Neural cell (in vitro differentiated cells): ENCODE data around the gene MTOR. TPM values are rescaled to one million over a fixed set of nuclear protein-coding genes. Genes with fewer than 3 reads are reported as not detected.

ENCODE experiments used
- H2AFZ ChIP-seq: fragments of 200-600, 300-800 bp; sonication (generic), shearing (Covaris generic); 2 replicates; pipeline ENCODE4 v1.6.0; 2014; ENCODE audit warnings: low read depth, mild to moderate bottlenecking, antibody characterized with exemption, low read length, moderate library complexity
- H3F3A ChIP-seq: fragments of 200-600 bp; shearing (Covaris generic); 2 replicates; pipeline ENCODE4 v1.6.1; 2016; ENCODE audit warnings: mild to moderate bottlenecking, moderate library complexity, mixed read lengths, antibody characterized with exemption, low read length; ENCODE audit not compliant: insufficient read depth, poor library complexity, severe bottlenecking
- H3K27ac ChIP-seq: fragments of 200-600, 300-800 bp; sonication (generic), shearing (Covaris generic); 2 replicates; pipeline ENCODE4 v1.5.1; 2014; ENCODE audit warnings: mild to moderate bottlenecking, low read length, moderate library complexity
- H3K27me3 ChIP-seq: fragments of 300-800, 200-600 bp; sonication (generic), shearing (Covaris generic); 2 replicates; pipeline ENCODE4 v1.6.0; 2014; ENCODE audit warnings: mild to moderate bottlenecking, low read depth, low read length, moderate library complexity; ENCODE audit not compliant: insufficient read depth
- H3K36me3 ChIP-seq: fragments of 300-800, 200-600 bp; sonication (generic), shearing (Covaris generic); 2 replicates; pipeline ENCODE4 v1.5.1; 2014; ENCODE audit warnings: mild to moderate bottlenecking, antibody characterized with exemption, low read length, moderate library complexity; ENCODE audit not compliant: insufficient read depth
- H3K4me2 ChIP-seq: fragments of 300-800, 200-600 bp; sonication (generic), shearing (Covaris generic); 2 replicates; pipeline ENCODE4 v1.6.0; 2014; ENCODE audit warnings: mild to moderate bottlenecking, low read length
- H3K4me3 ChIP-seq: fragments of 300-800, 200-600 bp; sonication (generic), shearing (Covaris generic); 2 replicates; pipeline ENCODE4 v1.5.1; 2014; ENCODE audit warnings: mild to moderate bottlenecking, low read length, moderate library complexity
- H3K79me2 ChIP-seq: fragments of 200-600 bp; shearing (Covaris generic); replicated peaks from 2 replicates; pipeline ENCODE4 v1.6.0; 2014; ENCODE audit warnings: mild to moderate bottlenecking, low read length, moderate library complexity; ENCODE audit not compliant: insufficient read depth
- H3K9ac ChIP-seq: fragments of 300-800, 200-600 bp; sonication (generic), shearing (Covaris generic); 2 replicates; pipeline ENCODE4 v1.6.1; 2016; ENCODE audit warnings: mild to moderate bottlenecking, low read length, mixed read lengths
- H3K9me2 ChIP-seq: fragments of 200-600 bp; shearing (Covaris generic); 2 replicates; pipeline ENCODE4 v1.6.1; 2016; ENCODE audit warnings: mild to moderate bottlenecking, low read length, mixed read lengths; ENCODE audit not compliant: insufficient read depth
- H3K9me3 ChIP-seq: fragments of 200-600, 300-800 bp; sonication (generic), shearing (Covaris generic); 2 replicates; pipeline ENCODE4 v1.6.1; 2016; ENCODE audit warnings: mild to moderate bottlenecking, mixed run types, low read length, moderate library complexity, mixed read lengths
- H4K20me1 ChIP-seq: fragments of 200-600 bp; shearing (Covaris generic); 2 replicates; pipeline ENCODE4 v1.6.1; 2016; ENCODE audit warnings: mild to moderate bottlenecking, mixed run types; ENCODE audit not compliant: insufficient read depth
- CTCF ChIP-seq: fragments of 450-650 bp; IDR thresholded peaks from 2 replicates; pipeline ENCODE4 v1.5.1; 2014; ENCODE audit warnings: antibody characterized with exemption, mild to moderate bottlenecking, moderate library complexity; ENCODE audit not compliant: poor library complexity, severe bottlenecking
- EP300 ChIP-seq: fragments of 450-650 bp; conservative IDR thresholded peaks from 2 replicates; pipeline ENCODE4 v1.6.1; 2014; ENCODE audit warnings: antibody characterized with exemption, mild to moderate bottlenecking, moderate library complexity; ENCODE audit not compliant: poor library complexity, severe bottlenecking
- MXI1 ChIP-seq: fragments of 450-650 bp; conservative IDR thresholded peaks from 2 replicates; pipeline ENCODE4 v1.6.1; 2014; ENCODE audit warnings: antibody characterized with exemption, mild to moderate bottlenecking; ENCODE audit not compliant: poor library complexity, severe bottlenecking
- POLR2AphosphoS5 ChIP-seq: IDR thresholded peaks from 2 replicates; pipeline ENCODE4 v1.6.1; 2012
- RAD21 ChIP-seq: fragments of 450-650 bp; conservative IDR thresholded peaks from 2 replicates; pipeline ENCODE4 v1.6.1; 2014; ENCODE audit warnings: antibody characterized with exemption, mild to moderate bottlenecking, moderate library complexity
- SMC3 ChIP-seq: fragments of 450-650 bp; conservative IDR thresholded peaks from 2 replicates; pipeline ENCODE4 v1.6.1; 2014; ENCODE audit warnings: antibody characterized with exemption, mild to moderate bottlenecking, moderate library complexity; ENCODE audit not compliant: poor library complexity
- TAF1 ChIP-seq: IDR thresholded peaks from 2 replicates; pipeline ENCODE4 v1.6.1; 2012; ENCODE audit warnings: low read depth
- polyA plus RNA-seq: library from polyadenylated mRNA; depleted of rRNA; stranded (reverse); fragments of >200 nt; gene quantifications from 2 replicates; pipeline ENCODE4 v1.2.3, GENCODE V29; 2014
- TF ChIP-seq, protein P1 (sequence below): IDR thresholded peaks from 2 replicates; pipeline ENCODE4 v1.6.1; 2012; ENCODE audit warnings: borderline replicate concordance

Gene MTOR
- polyA plus RNA-seq, 1 donor from 2014 or later = 41.2 TPM

- no peaks in the 10 kb centered on the region for H3K27me3 ChIP-seq
- TF ChIP-seq RAD21 = no peak
- TF ChIP-seq EP300 = no peak
- TF ChIP-seq MXI1 = no peak
- no peak for TF ChIP-seq CTCF
- TF ChIP-seq, protein P1, sequence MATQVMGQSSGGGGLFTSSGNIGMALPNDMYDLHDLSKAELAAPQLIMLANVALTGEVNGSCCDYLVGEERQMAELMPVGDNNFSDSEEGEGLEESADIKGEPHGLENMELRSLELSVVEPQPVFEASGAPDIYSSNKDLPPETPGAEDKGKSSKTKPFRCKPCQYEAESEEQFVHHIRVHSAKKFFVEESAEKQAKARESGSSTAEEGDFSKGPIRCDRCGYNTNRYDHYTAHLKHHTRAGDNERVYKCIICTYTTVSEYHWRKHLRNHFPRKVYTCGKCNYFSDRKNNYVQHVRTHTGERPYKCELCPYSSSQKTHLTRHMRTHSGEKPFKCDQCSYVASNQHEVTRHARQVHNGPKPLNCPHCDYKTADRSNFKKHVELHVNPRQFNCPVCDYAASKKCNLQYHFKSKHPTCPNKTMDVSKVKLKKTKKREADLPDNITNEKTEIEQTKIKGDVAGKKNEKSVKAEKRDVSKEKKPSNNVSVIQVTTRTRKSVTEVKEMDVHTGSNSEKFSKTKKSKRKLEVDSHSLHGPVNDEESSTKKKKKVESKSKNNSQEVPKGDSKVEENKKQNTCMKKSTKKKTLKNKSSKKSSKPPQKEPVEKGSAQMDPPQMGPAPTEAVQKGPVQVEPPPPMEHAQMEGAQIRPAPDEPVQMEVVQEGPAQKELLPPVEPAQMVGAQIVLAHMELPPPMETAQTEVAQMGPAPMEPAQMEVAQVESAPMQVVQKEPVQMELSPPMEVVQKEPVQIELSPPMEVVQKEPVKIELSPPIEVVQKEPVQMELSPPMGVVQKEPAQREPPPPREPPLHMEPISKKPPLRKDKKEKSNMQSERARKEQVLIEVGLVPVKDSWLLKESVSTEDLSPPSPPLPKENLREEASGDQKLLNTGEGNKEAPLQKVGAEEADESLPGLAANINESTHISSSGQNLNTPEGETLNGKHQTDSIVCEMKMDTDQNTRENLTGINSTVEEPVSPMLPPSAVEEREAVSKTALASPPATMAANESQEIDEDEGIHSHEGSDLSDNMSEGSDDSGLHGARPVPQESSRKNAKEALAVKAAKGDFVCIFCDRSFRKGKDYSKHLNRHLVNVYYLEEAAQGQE = no peak
- no peaks in the 10 kb centered on the region for H3F3A ChIP-seq
- H3K9ac ChIP-seq = no peak overlapping the region
- H3K9me3 ChIP-seq = no peaks in the 10 kb centered on the region
- no peak overlapping the region for H2AFZ ChIP-seq
- no peaks in the 10 kb centered on the region for H3K9me2 ChIP-seq
- H3K36me3 ChIP-seq = peaks cover 10% of the 10 kb centered on the region
- no peak overlapping the region for H3K4me3 ChIP-seq
- no peak overlapping the region for H3K27ac ChIP-seq
- H4K20me1 ChIP-seq = no peaks in the 10 kb centered on the region
- H3K4me2 ChIP-seq = no peak overlapping the region
- H3K79me2 ChIP-seq = no peaks in the 10 kb centered on the region
Observed at GRCh38 chr1:11211461-11211860, 50.9 kb downstream of the MTOR start.

GRCh38 chr1:11207898-11208611, 54.3 kb downstream of the MTOR start:
- Histone ChIP-seq H3K4me3 (no peak overlapping the region), H3K79me2 (no peaks in the 10 kb centered on the region), H3F3A (no peaks in the 10 kb centered on the region), H3K36me3 (peaks cover 5% of the 10 kb centered on the region), H3K9me2 (no peaks in the 10 kb centered on the region), H4K20me1 (no peaks in the 10 kb centered on the region), H3K4me2 (no peak overlapping the region), H3K27ac (no peak overlapping the region), H3K9ac (no peak overlapping the region), H3K27me3 (no peaks in the 10 kb centered on the region), H2AFZ (no peak overlapping the region), H3K9me3 (no peaks in the 10 kb centered on the region)
- TF ChIP-seq, protein P1 = no peak
- TF ChIP-seq EP300 (no peak), POLR2AphosphoS5 (no peak), CTCF (no peak), RAD21 (no peak), SMC3 (no peak), MXI1 (no peak), TAF1 (no peak)
